B cell (primary cell): Measurements from ENCODE around the gene IKZF3. TPM values are rescaled to one million over a fixed set of nuclear protein-coding genes. Genes with fewer than 3 reads are reported as not detected.

ENCODE experiments used
- ATAC-seq: fragments of 200-7000 bp; cut with Tn5 transposase; one replicate; pipeline ENCODE4 v1.10.0; 2021; ENCODE audit warnings: low read depth, mild to moderate bottlenecking, moderate number of reproducible peaks, moderate library complexity
- CTCF ChIA-PET: fragments of 350-600 bp; sonication (Branson Sonifier 250); formaldehyde crosslinking; loops from one replicate; lab custom pipeline; 2021; ENCODE audit warnings: antibody characterized with exemption, inconsistent platforms; lab: Charles Lee
- POLR2A ChIA-PET: fragments of 350-600 bp; sonication (Branson Sonifier 250); formaldehyde crosslinking; loops from one replicate; lab custom pipeline; 2021; ENCODE audit warnings: antibody characterized with exemption; lab: Charles Lee
- DNase-seq: peaks from one replicate; pipeline ENCODE4 v3.0.0; 2013
- H2AFZ ChIP-seq: 2 replicates; pipeline ENCODE4 v1.6.1; 2012; ENCODE audit warnings: mild to moderate bottlenecking, low read depth, low read length; ENCODE audit not compliant: insufficient read depth, poor library complexity, severe bottlenecking
- H3K27ac ChIP-seq, 2 donors: 1 replicate in 1 of 2; 2 replicates in 1 of 2; pipeline ENCODE4 v1.5.1; 2012 to 2013; ENCODE audit warnings: low read length in 2 of 2, mild to moderate bottlenecking in 2 of 2, moderate library complexity in 1 of 2
- H3K27me3 ChIP-seq, 4 experiments: fragments of 200-600 bp in 1 of 4; sonication (generic) in 1 of 4; replicated peaks in 1 of 4; 1 replicate in 2 of 4; 2 replicates in 2 of 4; pipeline versions ENCODE4 v1.6.1 to v1.7.0; 2013 to 2016; ENCODE audit warnings: low read length in 3 of 4, mild to moderate bottlenecking in 2 of 4, mixed read lengths in 1 of 4, moderate library complexity in 1 of 4; ENCODE audit not compliant: insufficient read depth in 4 of 4, control insufficient read depth in 3 of 4; ENCODE audit errors: control extremely low read depth in 1 of 4
- H3K36me3 ChIP-seq, 2 experiments: replicated peaks in 1 of 2; 1 replicate in 1 of 2; 2 replicates in 1 of 2; pipeline versions ENCODE4 v1.6.1 to v1.7.1; 2013; ENCODE audit warnings: low read length in 1 of 2; ENCODE audit not compliant: insufficient read depth in 2 of 2, control insufficient read depth in 1 of 2; ENCODE audit errors: control extremely low read depth in 1 of 2, extremely low read depth in 1 of 2
- H3K4me1 ChIP-seq, 2 donors: fragments of 200-600 bp in 1 of 2; sonication (generic) in 1 of 2; 1 replicate in 1 of 2; 2 replicates in 1 of 2; pipeline versions ENCODE4 v1.5.1 to v1.6.1; 2013 to 2017; ENCODE audit warnings: low read length in 2 of 2; ENCODE audit not compliant: control insufficient read depth in 2 of 2, insufficient read depth in 2 of 2
- H3K4me2 ChIP-seq: replicated peaks from 2 replicates; pipeline ENCODE3; 2012; ENCODE audit warnings: mild to moderate bottlenecking, low read depth, low read length; ENCODE audit not compliant: poor library complexity, severe bottlenecking
- H3K4me3 ChIP-seq, 5 experiments: fragments of 200-600 bp in 1 of 5; sonication (generic) in 1 of 5; 1 replicate in 3 of 5; 2 replicates in 2 of 5; pipeline versions ENCODE4 v1.5.1 to v1.7.0; 2011 to 2016; ENCODE audit warnings: low read length in 4 of 5, mild to moderate bottlenecking in 4 of 5, low read depth in 2 of 5, control low read depth in 1 of 5, moderate library complexity in 1 of 5; ENCODE audit not compliant: insufficient read depth in 1 of 5; ENCODE audit errors: control extremely low read depth in 1 of 5, extremely low read depth in 1 of 5
- H3K79me2 ChIP-seq: fragments of 200-600 bp; sonication (generic); one replicate; pipeline ENCODE4 v1.6.0; 2016; ENCODE audit warnings: low read length; ENCODE audit not compliant: control insufficient read depth, insufficient read depth
- H3K9ac ChIP-seq: fragments of 200-600 bp; sonication (generic); 2 replicates; pipeline ENCODE4 v1.6.1; 2017; ENCODE audit warnings: mild to moderate bottlenecking, low read length, moderate library complexity
- H3K9me3 ChIP-seq, 3 donors: one replicate each; pipeline versions ENCODE4 v1.6.1 to v1.7.1; 2013; ENCODE audit warnings: low read length in 2 of 3; ENCODE audit not compliant: control insufficient read depth in 2 of 3, insufficient read depth in 1 of 3; ENCODE audit errors: control extremely low read depth in 1 of 3
- H4K20me1 ChIP-seq: 2 replicates; pipeline ENCODE4 v1.6.0; 2012; ENCODE audit warnings: mild to moderate bottlenecking, low read length; ENCODE audit not compliant: insufficient read depth, control insufficient read depth, poor library complexity, severe bottlenecking
- H3K27ac Mint-ChIP-seq: one replicate; pipeline ENCODE4 v1.8.0; 2021; ENCODE audit warnings: mixed read lengths
- H3K27me3 Mint-ChIP-seq: one replicate; pipeline ENCODE4 v1.8.0; 2021; ENCODE audit warnings: mixed read lengths
- H3K4me1 Mint-ChIP-seq: one replicate; pipeline ENCODE4 v1.8.0; 2021; ENCODE audit warnings: mixed read lengths
- H3K4me3 Mint-ChIP-seq: one replicate; pipeline ENCODE4 v1.8.0; 2021; ENCODE audit warnings: mixed read lengths
- H3K9me3 Mint-ChIP-seq: one replicate; pipeline ENCODE4 v1.8.0; 2022; ENCODE audit warnings: mixed read lengths; ENCODE audit not compliant: insufficient read depth
- CTCF ChIP-seq: fragments of 200-600 bp; IDR thresholded peaks from one replicate; pipeline ENCODE4 v1.8.0; 2022; ENCODE audit warnings: antibody characterized with exemption, mild to moderate bottlenecking
- EZH2 ChIP-seq: IDR thresholded peaks from 2 replicates; pipeline ENCODE4 v1.6.1; 2012; ENCODE audit warnings: borderline replicate concordance, low read depth, mild to moderate bottlenecking, moderate library complexity, low read length; ENCODE audit not compliant: insufficient read depth, poor library complexity, severe bottlenecking
- WGBS: methylation state at CpG from one replicate; pipeline ENCODE4 v1.1.5; 2013; ENCODE audit warnings: missing lambda C conversion rate; ENCODE audit not compliant: insufficient coverage; 5-methylcytosine and 5-hydroxymethylcytosine counted together
- intact Hi-C: fragments of 100-400 bp; cut with micrococcal nuclease; formaldehyde crosslinking; loops from one replicate; pipeline ENCODE4 v1.10.0; 2022
- polyA plus RNA-seq: library from polyadenylated mRNA; depleted of rRNA; stranded (reverse); fragments of >200 nt; gene quantifications from 2 replicates; pipeline ENCODE4 v1.2.3, GENCODE V29; 2012
- total RNA-seq, 2 donors: library from RNA; stranded (reverse); fragments of 120-200 nt in 1 of 2; gene quantifications; 1 replicate in 1 of 2; 2 replicates in 1 of 2; pipeline versions ENCODE4 v1.2.3 to v1.2.4, GENCODE V29; 2013 to 2022

Gene IKZF3
- total and polyA plus RNA-seq, 2 donors (not counting 1 experiment from before 2014, with no cell fraction given), result 63.0 to 178 TPM

GRCh38 chr17:39742856-39743436, 121.2 kb downstream of the IKZF3 start:
- Histone ChIP-seq H3K9me3 (peaks cover 0 to 4% (median 0%) of the 10 kb centered on the region in 3 donors), H3K79me2 (no peaks in the 10 kb centered on the region), H3K27ac (no peak overlapping the region), H3K36me3 (no peaks in the 10 kb centered on the region), H3K4me3 (no peak overlapping the region), H2AFZ (no peak overlapping the region), H3K27me3 (peaks cover 0 to 27% (median 7%) of the 10 kb centered on the region in 4 experiments), H3K4me1 (peaks cover 26 to 28% of the 10 kb centered on the region in 2 donors), H3K9ac (no peak overlapping the region), H3K4me2 (no peak overlapping the region), H4K20me1 (no peaks in the 10 kb centered on the region)
- H3K9me3 Mint-ChIP-seq, result no peaks in the 10 kb centered on the region
- no peak overlapping the region for H3K27ac Mint-ChIP-seq
- intact Hi-C loops, result no loop called here
- H3K4me1 Mint-ChIP-seq, result peaks cover 25% of the 10 kb centered on the region
- no peak for TF ChIP-seq EZH2
- no peak for TF ChIP-seq CTCF
- H3K4me3 Mint-ChIP-seq, result no peak overlapping the region
- H3K27me3 Mint-ChIP-seq, result peaks cover 19% of the 10 kb centered on the region
- no peak for ATAC-seq
- ChIA-PET CTCF (interaction anchor here (0.9 to 1.4 kb wide), 2 partner anchors 10 to 13 kb away, joined by 4 to 5 read pairs; partner anchors contain the start of gene MIEN1), POLR2A (interaction anchor here (0.5 to 0.6 kb wide), 2 partner anchors 236 to 536 kb away, joined by 3 read pairs; no protein-coding TSS in a partner anchor)
- 89% methylated on average over 20 of the region's 21 CpGs for WGBS
- DNase-seq, result no peak

- H2AFZ ChIP-seq, result no peak overlapping the region
- H3K4me1 ChIP-seq, result peaks cover 32 to 35% of the 10 kb centered on the region in 2 donors
- no peak overlapping the region for H3K4me2 ChIP-seq
- Mint-ChIP-seq H3K4me1 (peaks cover 28% of the 10 kb centered on the region), H3K4me3 (no peak overlapping the region), H3K9me3 (no peaks in the 10 kb centered on the region), H3K27me3 (peaks cover 19% of the 10 kb centered on the region), H3K27ac (no peak overlapping the region)
- peaks cover 0 to 7% (median 0%) of the 10 kb centered on the region in 3 donors for H3K9me3 ChIP-seq
- ChIA-PET POLR2A (interaction anchor here (0.5 to 0.6 kb wide), 3 partner anchors 185 to 536 kb away, joined by 3 to 5 read pairs (median 3); partner anchors contain the start of genes LRRC3C and ORMDL3), CTCF (interaction anchor here (1.4 kb wide), 1 partner anchor 12 kb away, joined by 5 read pairs; the partner anchor contains the start of gene MIEN1)
- H4K20me1 ChIP-seq, result no peaks in the 10 kb centered on the region
- intact Hi-C loops, result no loop called here
- DNase-seq (no peak), ATAC-seq (no peak)
- WGBS, result 94% methylated on average over 12 of the region's 18 CpGs
- no peaks in the 10 kb centered on the region for H3K36me3 ChIP-seq
- no peak for TF ChIP-seq CTCF
- TF ChIP-seq EZH2, result no peak
- no peak overlapping the region for H3K27ac ChIP-seq
- no peak overlapping the region for H3K9ac ChIP-seq
- H3K27me3 ChIP-seq, result peaks cover 0 to 34% (median 12%) of the 10 kb centered on the region in 4 experiments
- H3K79me2 ChIP-seq, result peaks cover 2% of the 10 kb centered on the region
- H3K4me3 ChIP-seq, result no peak overlapping the region
Observed at GRCh38 chr17:39742126-39742855, 121.8 kb downstream of the IKZF3 start.
